ENCODE measurements around the gene FOXM1. TPM values are rescaled to one million over a fixed set of nuclear protein-coding genes. Genes with fewer than 3 reads are reported as not detected.

FOXM1 gene
- total RNA-seq, 1 donor from 2014 or later, result 0.52 TPM

- no peaks in the 10 kb centered on the region for H3K9me3 ChIP-seq (ENCODE audit: control insufficient read depth in 3 of 3, low read length in 3 of 3)
- H3K27me3 ChIP-seq (ENCODE audit: control insufficient read depth in 3 of 3, insufficient read depth in 3 of 3, low read length in 3 of 3), result peaks cover 0 to 11% (median 3%) of the 10 kb centered on the region in 3 donors
- H3K9ac ChIP-seq (ENCODE audit: low read depth in 1 of 3, low read length in 3 of 3), result no peak overlapping the region
- peaks cover 13 to 15% (median 14%) of the 10 kb centered on the region in 3 donors for H3K4me1 ChIP-seq (ENCODE audit: control insufficient read depth in 3 of 3, insufficient read depth in 3 of 3, low read length in 3 of 3)
- H3K4me3 ChIP-seq (ENCODE audit: low read length in 3 of 3), result no peak overlapping the region
- H3K36me3 ChIP-seq (ENCODE audit: control insufficient read depth in 3 of 3, insufficient read depth in 3 of 3, low read length in 3 of 3), result peaks cover 8 to 23% (median 18%) of the 10 kb centered on the region in 3 donors
- no peak overlapping the region for H3K27ac ChIP-seq (ENCODE audit: low read depth, low read length)
Measured at GRCh38 chr12:2833327-2833726, 43.6 kb downstream of the FOXM1 start.

DNA sequence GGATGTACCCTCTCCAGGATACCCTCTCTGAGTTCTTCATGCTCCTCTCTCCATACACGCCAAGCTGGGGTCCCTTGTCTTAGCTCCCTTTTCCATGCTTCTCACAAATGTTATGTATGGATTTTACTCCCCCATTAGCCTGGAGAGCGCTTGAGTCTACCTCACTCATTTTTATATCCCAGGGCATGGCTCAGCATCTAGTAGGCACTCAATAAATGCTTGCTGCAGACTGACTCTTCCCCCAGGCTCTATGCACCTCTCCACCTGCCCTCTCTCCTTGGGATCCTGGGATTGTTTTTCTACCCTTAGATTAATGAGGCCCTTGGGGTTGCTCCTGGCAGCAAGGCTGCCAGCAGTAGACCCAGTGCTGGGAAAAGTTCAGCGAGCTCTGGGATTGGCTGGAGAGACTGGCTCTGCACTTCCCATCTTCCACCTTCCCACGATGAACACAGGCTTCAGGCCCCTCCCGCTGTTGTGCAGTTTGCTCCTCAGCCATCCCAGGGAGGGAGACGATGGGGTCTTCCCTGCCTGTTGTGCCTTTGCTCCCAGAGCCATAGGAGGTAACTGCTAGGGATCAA is 44.3 kb downstream of the FOXM1 start:
- Histone ChIP-seq H3K36me3 (ENCODE audit: control insufficient read depth in 3 of 3, insufficient read depth in 3 of 3, low read length in 3 of 3) (peaks cover 14 to 29% (median 25%) of the 10 kb centered on the region in 3 donors), H3K27me3 (ENCODE audit: control insufficient read depth in 3 of 3, insufficient read depth in 3 of 3, low read length in 3 of 3) (peaks cover 0 to 11% (median 3%) of the 10 kb centered on the region in 3 donors), H3K4me3 (ENCODE audit: low read length in 3 of 3) (no peak overlapping the region), H3K27ac (ENCODE audit: low read depth, low read length) (no peak overlapping the region), H3K4me1 (ENCODE audit: control insufficient read depth in 3 of 3, insufficient read depth in 3 of 3, low read length in 3 of 3) (peaks cover 13 to 15% (median 14%) of the 10 kb centered on the region in 3 donors), H3K9ac (ENCODE audit: low read depth in 1 of 3, low read length in 3 of 3) (no peak overlapping the region), H3K9me3 (ENCODE audit: control insufficient read depth in 3 of 3, low read length in 3 of 3) (no peaks in the 10 kb centered on the region)

- Histone ChIP-seq H3K4me1 (ENCODE audit: control insufficient read depth in 3 of 3, insufficient read depth in 3 of 3, low read length in 3 of 3) (peaks cover under 1 to 7% (median 3%) of the 10 kb centered on the region in 3 donors), H3K27ac (ENCODE audit: low read depth, low read length) (no peak overlapping the region), H3K4me3 (ENCODE audit: low read length in 3 of 3) (no peak overlapping the region), H3K9ac (ENCODE audit: low read depth in 1 of 3, low read length in 3 of 3) (no peak overlapping the region), H3K27me3 (ENCODE audit: control insufficient read depth in 3 of 3, insufficient read depth in 3 of 3, low read length in 3 of 3) (peaks cover 0 to 6% (median 0%) of the 10 kb centered on the region in 3 donors), H3K9me3 (ENCODE audit: control insufficient read depth in 3 of 3, low read length in 3 of 3) (no peaks in the 10 kb centered on the region), H3K36me3 (ENCODE audit: control insufficient read depth in 3 of 3, insufficient read depth in 3 of 3, low read length in 3 of 3) (peaks cover 44 to 59% (median 56%) of the 10 kb centered on the region in 3 donors)
Measured at GRCh38 chr12:2829275-2829674, 47.7 kb downstream of the FOXM1 start.

DNA sequence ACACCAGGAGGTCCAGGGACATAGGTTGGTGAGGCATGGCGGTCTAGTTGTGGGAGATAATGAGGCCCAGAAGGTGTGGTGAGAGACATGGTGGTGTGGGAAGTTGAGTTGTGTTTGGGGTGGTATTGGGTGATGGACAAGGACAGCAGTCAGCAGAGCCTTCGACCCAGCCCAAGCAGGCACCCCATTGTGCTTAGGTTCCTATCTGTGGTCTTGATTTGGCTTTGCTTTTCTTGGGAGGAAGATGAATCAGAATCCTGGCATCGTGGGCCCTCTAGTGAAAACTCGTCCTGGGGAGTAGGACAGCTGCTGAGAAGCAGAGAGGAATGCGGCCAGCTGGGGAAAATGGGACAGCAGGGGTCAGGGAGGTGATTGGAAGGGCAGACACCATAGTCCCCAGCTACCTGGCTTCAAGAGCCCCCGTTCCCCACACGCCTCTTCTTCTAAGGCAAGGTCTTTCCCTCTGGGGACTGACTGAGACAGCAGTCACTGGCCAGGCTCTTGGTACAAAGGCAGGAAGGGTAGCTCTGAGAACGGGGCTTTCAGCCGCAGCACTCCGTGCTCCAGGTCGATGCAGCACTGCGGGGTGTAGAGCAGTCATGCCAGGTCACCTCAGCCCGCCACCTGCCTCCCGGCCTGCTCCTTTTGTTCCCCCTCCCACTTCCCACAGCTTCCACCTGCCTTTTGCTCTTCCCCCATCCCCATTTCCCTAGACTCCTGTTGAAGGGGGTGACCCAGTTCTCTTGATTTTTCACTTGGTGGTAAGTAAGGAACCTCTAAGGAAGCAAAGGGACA is 50.1 kb downstream of the FOXM1 start:
- no peaks in the 10 kb centered on the region for H3K27me3 ChIP-seq (ENCODE audit: control insufficient read depth in 3 of 3, insufficient read depth in 3 of 3, low read length in 3 of 3)
- H3K9ac ChIP-seq (ENCODE audit: low read depth in 1 of 3, low read length in 3 of 3), result no peak overlapping the region
- H3K4me1 ChIP-seq (ENCODE audit: control insufficient read depth in 3 of 3, insufficient read depth in 3 of 3, low read length in 3 of 3), result no peaks in the 10 kb centered on the region
- no peak overlapping the region for H3K4me3 ChIP-seq (ENCODE audit: low read length in 3 of 3)
- no peaks in the 10 kb centered on the region for H3K9me3 ChIP-seq (ENCODE audit: control insufficient read depth in 3 of 3, low read length in 3 of 3)
- peaks cover 68 to 78% (median 77%) of the 10 kb centered on the region in 3 donors for H3K36me3 ChIP-seq (ENCODE audit: control insufficient read depth in 3 of 3, insufficient read depth in 3 of 3, low read length in 3 of 3)
- H3K27ac ChIP-seq (ENCODE audit: low read depth, low read length), result no peak overlapping the region

- H3K27ac ChIP-seq (ENCODE audit: low read depth, low read length), result no peak overlapping the region
Measured at GRCh38 chr12:2826036-2826435, 50.9 kb downstream of the FOXM1 start.

DNA sequence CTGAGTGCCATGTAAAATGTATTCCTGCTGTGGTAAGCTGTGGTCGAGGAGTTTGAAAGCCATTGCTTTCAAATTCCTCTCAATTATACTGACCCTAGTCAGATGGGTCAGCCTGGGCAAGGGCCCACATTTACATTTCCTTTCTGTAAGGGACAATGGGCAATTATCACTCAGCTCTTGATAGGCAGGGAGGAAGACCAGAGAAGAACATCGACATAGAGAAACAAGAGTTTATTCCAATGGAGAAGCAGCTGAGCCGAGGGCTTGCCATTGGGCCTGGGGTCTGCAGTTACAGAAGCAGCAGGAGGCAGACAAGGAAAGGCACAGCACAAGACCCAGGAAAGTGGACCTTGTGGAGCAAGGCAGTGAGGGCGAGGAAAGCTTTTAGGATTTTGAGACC is 51.8 kb downstream of the FOXM1 start:
- no peaks in the 10 kb centered on the region for H3K9me3 ChIP-seq (ENCODE audit: control insufficient read depth in 3 of 3, low read length in 3 of 3)
- no peak overlapping the region for H3K9ac ChIP-seq (ENCODE audit: low read depth in 1 of 3, low read length in 3 of 3)
- no peak overlapping the region for H3K27ac ChIP-seq (ENCODE audit: low read depth, low read length)
- H3K27me3 ChIP-seq (ENCODE audit: control insufficient read depth in 3 of 3, insufficient read depth in 3 of 3, low read length in 3 of 3), result no peaks in the 10 kb centered on the region
- peaks cover 79 to 83% (median 79%) of the 10 kb centered on the region in 3 donors for H3K36me3 ChIP-seq (ENCODE audit: control insufficient read depth in 3 of 3, insufficient read depth in 3 of 3, low read length in 3 of 3)
- H3K4me1 ChIP-seq (ENCODE audit: control insufficient read depth in 3 of 3, insufficient read depth in 3 of 3, low read length in 3 of 3), result no peaks in the 10 kb centered on the region
- no peak overlapping the region for H3K4me3 ChIP-seq (ENCODE audit: low read length in 3 of 3)

More at GRCh38 chr12:2826036-2826435, 50.9 kb downstream of the FOXM1 start:
- Histone ChIP-seq H3K4me3 (ENCODE audit: low read length in 3 of 3) (no peak overlapping the region), H3K9ac (ENCODE audit: low read depth in 1 of 3, low read length in 3 of 3) (no peak overlapping the region), H3K27me3 (ENCODE audit: control insufficient read depth in 3 of 3, insufficient read depth in 3 of 3, low read length in 3 of 3) (no peaks in the 10 kb centered on the region), H3K4me1 (ENCODE audit: control insufficient read depth in 3 of 3, insufficient read depth in 3 of 3, low read length in 3 of 3) (no peaks in the 10 kb centered on the region), H3K36me3 (ENCODE audit: control insufficient read depth in 3 of 3, insufficient read depth in 3 of 3, low read length in 3 of 3) (peaks cover 76 to 79% (median 79%) of the 10 kb centered on the region in 3 donors), H3K9me3 (ENCODE audit: control insufficient read depth in 3 of 3, low read length in 3 of 3) (no peaks in the 10 kb centered on the region)

DNA sequence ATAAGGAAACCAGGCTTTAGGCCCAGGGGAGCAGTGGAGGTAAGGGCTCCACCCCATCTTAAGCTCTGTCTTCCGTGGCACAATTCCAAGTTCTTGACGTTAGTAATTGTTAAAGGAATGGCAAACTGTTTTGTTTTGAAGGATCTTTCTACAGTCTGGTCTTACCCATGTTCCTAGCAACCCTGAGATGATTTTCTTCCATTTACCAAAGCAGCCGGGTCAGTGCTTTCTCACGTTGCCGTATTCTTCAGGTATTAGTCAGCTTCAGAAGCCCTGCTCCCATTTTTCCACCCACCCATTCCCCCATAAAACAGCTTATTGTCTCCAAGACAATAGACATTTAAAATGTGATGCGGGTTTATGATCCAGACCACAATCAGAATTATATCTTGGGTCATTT is 52.4 kb downstream of the FOXM1 start:
- Histone ChIP-seq H3K9me3 (ENCODE audit: control insufficient read depth in 3 of 3, low read length in 3 of 3) (no peaks in the 10 kb centered on the region), H3K4me1 (ENCODE audit: control insufficient read depth in 3 of 3, insufficient read depth in 3 of 3, low read length in 3 of 3) (no peaks in the 10 kb centered on the region), H3K36me3 (ENCODE audit: control insufficient read depth in 3 of 3, insufficient read depth in 3 of 3, low read length in 3 of 3) (peaks cover 85 to 86% (median 85%) of the 10 kb centered on the region in 3 donors), H3K27me3 (ENCODE audit: control insufficient read depth in 3 of 3, insufficient read depth in 3 of 3, low read length in 3 of 3) (no peaks in the 10 kb centered on the region), H3K4me3 (ENCODE audit: low read length in 3 of 3) (no peak overlapping the region), H3K9ac (ENCODE audit: low read depth in 1 of 3, low read length in 3 of 3) (no peak overlapping the region), H3K27ac (ENCODE audit: low read depth, low read length) (no peak overlapping the region)

DNA sequence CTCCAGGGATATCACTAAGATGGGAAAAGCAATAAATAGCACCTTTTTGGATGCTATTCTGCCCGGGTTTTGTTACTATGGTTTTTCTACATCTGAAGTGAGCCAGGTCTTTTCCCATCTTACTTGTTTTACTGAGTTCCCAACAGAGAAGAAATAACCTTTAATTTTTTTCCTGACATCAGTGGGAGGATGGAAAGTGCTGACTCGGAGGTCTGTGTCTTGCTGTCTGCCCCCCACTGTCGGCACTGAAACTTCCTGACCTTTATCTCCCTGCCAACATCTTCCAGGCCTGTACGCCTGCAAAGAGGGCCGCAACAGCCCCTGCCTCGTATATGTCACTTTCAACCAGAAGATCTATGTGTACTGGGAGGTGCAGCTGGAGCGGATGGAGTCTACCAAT is 53.5 kb downstream of the FOXM1 start:
- Histone ChIP-seq H3K36me3 (ENCODE audit: control insufficient read depth in 3 of 3, insufficient read depth in 3 of 3, low read length in 3 of 3) (peaks cover 81 to 90% (median 85%) of the 10 kb centered on the region in 3 donors), H3K9ac (ENCODE audit: low read depth in 1 of 3, low read length in 3 of 3) (no peak overlapping the region), H3K9me3 (ENCODE audit: control insufficient read depth in 3 of 3, low read length in 3 of 3) (no peaks in the 10 kb centered on the region), H3K4me3 (ENCODE audit: low read length in 3 of 3) (no peak overlapping the region), H3K27ac (ENCODE audit: low read depth, low read length) (no peak overlapping the region), H3K27me3 (ENCODE audit: control insufficient read depth in 3 of 3, insufficient read depth in 3 of 3, low read length in 3 of 3) (no peaks in the 10 kb centered on the region), H3K4me1 (ENCODE audit: control insufficient read depth in 3 of 3, insufficient read depth in 3 of 3, low read length in 3 of 3) (no peaks in the 10 kb centered on the region)

- peaks cover 73 to 75% (median 74%) of the 10 kb centered on the region in 3 donors for H3K36me3 ChIP-seq (ENCODE audit: control insufficient read depth in 3 of 3, insufficient read depth in 3 of 3, low read length in 3 of 3)
- H3K9me3 ChIP-seq (ENCODE audit: control insufficient read depth in 3 of 3, low read length in 3 of 3), result no peaks in the 10 kb centered on the region
- no peaks in the 10 kb centered on the region for H3K27me3 ChIP-seq (ENCODE audit: control insufficient read depth in 3 of 3, insufficient read depth in 3 of 3, low read length in 3 of 3)
- no peak overlapping the region for H3K27ac ChIP-seq (ENCODE audit: low read depth, low read length)
- no peaks in the 10 kb centered on the region for H3K4me1 ChIP-seq (ENCODE audit: control insufficient read depth in 3 of 3, insufficient read depth in 3 of 3, low read length in 3 of 3)
- no peak overlapping the region for H3K9ac ChIP-seq (ENCODE audit: low read depth in 1 of 3, low read length in 3 of 3)
- H3K4me3 ChIP-seq (ENCODE audit: low read length in 3 of 3), result no peak overlapping the region
Measured at GRCh38 chr12:2820432-2820831, 56.5 kb downstream of the FOXM1 start.

- Histone ChIP-seq H3K9me3 (ENCODE audit: control insufficient read depth in 3 of 3, low read length in 3 of 3) (no peaks in the 10 kb centered on the region), H3K9ac (ENCODE audit: low read depth in 1 of 3, low read length in 3 of 3) (no peak overlapping the region), H3K4me3 (ENCODE audit: low read length in 3 of 3) (no peak overlapping the region), H3K27me3 (ENCODE audit: control insufficient read depth in 3 of 3, insufficient read depth in 3 of 3, low read length in 3 of 3) (no peaks in the 10 kb centered on the region), H3K36me3 (ENCODE audit: control insufficient read depth in 3 of 3, insufficient read depth in 3 of 3, low read length in 3 of 3) (peaks cover 67 to 71% (median 67%) of the 10 kb centered on the region in 3 donors), H3K27ac (ENCODE audit: low read depth, low read length) (no peak overlapping the region), H3K4me1 (ENCODE audit: control insufficient read depth in 3 of 3, insufficient read depth in 3 of 3, low read length in 3 of 3) (no peaks in the 10 kb centered on the region)
Measured at GRCh38 chr12:2819810-2820209, 57.2 kb downstream of the FOXM1 start.
